ENCODE results near the gene AP4B1.

DNA sequence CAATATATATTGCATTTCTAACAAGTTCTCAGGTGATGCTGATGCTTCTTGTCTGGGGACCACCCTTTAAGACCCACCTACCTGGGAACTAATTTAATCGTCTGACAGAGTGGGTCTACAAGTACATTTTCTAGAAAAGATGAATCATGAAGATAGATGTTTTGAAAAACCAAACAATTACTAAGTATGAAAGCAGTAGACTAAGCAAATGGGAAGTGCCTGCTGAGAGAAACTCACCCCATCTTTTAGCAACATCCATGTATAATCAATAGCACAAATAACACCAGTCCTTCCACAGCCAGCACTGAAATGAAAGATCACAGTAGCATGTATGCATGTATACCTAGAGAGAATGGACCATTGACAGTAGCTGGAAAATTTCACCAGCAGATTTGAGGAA, 50.4 kb downstream of the AP4B1 start:
- TF ChIP-seq, protein P1, sequence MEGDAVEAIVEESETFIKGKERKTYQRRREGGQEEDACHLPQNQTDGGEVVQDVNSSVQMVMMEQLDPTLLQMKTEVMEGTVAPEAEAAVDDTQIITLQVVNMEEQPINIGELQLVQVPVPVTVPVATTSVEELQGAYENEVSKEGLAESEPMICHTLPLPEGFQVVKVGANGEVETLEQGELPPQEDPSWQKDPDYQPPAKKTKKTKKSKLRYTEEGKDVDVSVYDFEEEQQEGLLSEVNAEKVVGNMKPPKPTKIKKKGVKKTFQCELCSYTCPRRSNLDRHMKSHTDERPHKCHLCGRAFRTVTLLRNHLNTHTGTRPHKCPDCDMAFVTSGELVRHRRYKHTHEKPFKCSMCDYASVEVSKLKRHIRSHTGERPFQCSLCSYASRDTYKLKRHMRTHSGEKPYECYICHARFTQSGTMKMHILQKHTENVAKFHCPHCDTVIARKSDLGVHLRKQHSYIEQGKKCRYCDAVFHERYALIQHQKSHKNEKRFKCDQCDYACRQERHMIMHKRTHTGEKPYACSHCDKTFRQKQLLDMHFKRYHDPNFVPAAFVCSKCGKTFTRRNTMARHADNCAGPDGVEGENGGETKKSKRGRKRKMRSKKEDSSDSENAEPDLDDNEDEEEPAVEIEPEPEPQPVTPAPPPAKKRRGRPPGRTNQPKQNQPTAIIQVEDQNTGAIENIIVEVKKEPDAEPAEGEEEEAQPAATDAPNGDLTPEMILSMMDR (IDR thresholded peaks at IDR 0.05; ENCODE audit: low read length), result no peak
- TF ChIP-seq EZH2 (optimal IDR thresholded peaks at IDR 0.05; ENCODE audit: low read depth, low read length), result no peak
